ENCODE data around the gene RAD51B.

RAD51B gene

DNA sequence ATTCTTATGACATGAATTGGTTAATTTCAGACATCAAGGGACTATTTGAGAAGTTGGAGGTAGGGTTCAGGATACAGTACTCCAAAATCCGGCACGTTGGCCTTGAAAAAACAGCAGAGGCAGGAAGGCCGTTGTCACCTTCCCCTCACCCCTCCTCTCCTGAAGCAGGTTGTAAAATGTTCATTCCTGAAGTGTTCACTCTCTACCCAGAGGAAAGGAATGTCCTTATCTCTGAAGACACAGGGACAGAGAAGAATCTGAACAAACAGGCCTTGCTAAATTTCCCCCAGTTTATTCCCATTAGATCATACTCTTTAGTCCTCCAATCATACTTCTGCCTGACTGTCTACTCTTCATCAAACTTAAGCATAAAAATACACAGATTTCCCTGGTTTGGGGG lies 659.7 kb downstream of the RAD51B start:
- DNase-seq: no peak

DNA sequence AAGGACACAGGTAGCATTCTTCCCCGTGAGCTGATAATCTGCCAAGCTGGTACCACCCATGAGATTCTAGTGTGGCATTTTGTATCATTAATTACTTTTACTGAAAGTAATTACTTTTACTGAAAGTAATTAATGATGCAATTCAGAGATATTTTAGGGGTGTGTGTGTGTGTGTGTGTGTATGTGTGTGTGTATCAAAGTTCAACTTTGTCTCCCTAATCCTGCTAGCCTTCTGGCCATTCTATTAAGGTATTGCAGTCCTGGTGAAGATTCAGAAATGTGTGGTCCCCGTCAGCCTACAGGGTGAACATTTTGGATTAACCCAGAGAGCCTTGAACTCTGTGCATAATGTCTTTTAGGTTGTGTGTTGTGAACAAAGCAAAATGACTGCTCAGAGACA lies 662.4 kb downstream of the RAD51B start:
- no peak for DNase-seq

GRCh38 chr14:68482772-68483395 lies 663.3 kb downstream of the RAD51B start:
- no peak for DNase-seq

- no peak for DNase-seq
Observed at GRCh38 chr14:68486033-68486732, 666.6 kb downstream of the RAD51B start.

- DNase-seq: no peak
Observed at GRCh38 chr14:68486809-68487208, 667.2 kb downstream of the RAD51B start.

DNA sequence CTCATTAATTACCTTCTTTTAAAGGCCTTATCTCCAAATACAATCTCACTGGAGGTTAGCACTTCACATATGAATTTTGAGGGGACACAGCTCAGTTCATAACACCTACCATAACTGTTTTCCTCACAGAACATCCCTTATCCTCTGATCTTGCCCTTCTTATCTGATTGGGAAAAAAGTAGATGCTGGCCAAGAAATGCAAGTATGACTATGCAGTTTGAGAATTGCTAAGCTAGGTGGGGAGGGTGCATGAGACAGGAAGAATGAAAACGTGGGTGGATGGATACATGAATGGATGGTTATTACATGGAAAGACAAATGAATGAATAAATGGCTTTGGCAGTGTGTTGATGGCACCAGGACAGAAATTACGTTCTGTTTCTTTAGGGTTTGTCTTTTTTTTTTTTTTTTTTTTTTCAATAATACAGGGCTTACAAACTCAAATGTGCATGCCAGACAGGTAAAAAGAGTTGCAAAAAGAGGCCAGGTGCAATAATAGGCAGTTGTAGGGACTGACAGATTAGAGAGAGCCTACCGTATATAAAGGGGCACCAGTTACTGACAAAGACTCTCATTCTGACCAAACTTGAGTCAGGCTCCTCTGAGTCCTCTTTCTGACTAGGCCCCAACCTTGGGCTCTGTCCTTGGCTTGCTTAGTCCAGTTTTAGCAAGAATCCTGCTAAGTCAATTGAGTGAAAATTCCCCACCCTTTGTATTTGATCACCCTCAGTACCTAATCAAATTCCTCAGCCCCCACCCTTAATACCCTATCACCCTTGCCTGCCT lies 668.4 kb downstream of the RAD51B start:
- DNase-seq: no peak

- no peak for DNase-seq
Observed at GRCh38 chr14:68491793-68492192, 672.2 kb downstream of the RAD51B start.

DNA sequence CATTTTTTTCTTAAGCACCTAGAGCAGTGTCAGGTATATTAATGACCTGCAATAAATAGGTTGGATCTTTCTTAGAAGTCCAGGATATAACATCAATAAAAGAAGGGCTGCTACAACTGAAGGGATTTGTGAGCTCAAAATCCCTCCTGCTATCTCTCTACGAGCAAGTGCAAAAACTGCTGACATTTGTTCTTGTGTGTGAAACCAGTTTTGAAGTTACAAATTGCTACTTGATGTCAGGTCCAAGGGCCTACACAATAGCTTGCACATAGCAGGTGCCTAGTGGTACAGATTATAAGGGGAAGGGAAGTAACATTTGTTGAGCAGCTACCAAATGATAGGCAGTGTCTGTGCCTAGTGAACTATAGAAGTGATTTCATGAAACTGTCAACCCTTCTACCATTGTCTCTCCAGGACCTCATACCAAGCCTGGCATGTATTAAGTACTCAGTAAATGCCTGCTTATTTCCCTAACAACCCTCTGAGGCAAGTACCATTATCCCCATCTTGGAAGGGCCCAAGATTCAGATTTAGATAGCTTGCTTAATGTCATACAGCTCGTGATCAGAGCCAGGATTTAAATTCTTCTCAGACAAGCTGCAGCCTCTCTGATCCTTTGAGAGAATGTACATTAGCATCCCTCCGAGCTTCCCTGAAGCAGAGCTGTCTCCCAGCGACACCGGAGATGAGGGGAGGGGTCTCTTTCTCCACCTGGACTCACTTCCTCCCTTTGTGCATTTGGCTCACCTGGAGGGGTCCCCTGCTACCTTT lies 673.0 kb downstream of the RAD51B start:
- DNase-seq: no peak

GRCh38 chr14:68493152-68493911 lies 673.8 kb downstream of the RAD51B start:
- DNase-seq: no peak

DNA sequence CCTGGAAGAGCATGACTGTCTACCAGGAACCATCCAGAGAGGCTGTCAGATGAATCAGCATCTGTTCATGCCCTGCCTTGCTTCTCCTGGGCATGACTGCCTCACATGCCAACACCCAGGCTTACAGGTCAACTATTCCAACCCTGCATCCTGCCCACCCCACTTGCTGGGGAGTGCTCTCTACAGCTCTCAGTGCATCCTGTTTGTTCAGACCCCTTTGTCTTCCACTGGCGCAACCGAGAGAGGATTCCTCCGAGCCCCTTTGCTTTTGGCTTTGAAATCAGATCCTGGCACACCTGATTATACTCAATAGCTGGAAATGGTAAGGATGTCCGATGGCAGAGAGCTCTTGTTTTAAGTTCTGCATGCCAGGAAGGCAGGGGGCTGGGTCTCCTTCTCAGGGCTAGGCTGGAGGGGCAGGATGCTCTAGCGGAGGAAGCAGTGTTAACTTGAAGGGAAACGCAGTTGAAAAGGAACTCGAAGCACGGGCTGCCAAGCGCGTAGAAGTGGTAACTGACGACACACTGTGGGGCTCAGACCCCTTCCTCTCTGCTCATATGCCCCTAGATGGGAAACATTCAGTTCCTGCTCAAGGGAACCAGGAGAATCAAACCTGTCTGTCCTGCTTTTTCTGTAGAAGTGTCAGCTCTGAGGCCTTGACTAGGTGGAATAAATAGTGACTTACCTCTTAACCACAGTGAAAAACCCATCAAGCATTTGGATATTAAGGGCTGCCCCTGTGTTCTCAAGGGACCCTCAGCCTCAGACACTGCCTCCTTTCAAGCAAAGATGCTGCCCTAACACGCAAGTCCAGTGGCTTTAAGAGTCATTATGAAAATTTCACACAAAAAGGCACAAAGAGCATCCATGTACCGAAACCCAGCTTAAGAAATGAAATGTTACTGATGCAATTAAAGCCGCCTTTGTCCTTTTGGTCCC lies 675.8 kb downstream of the RAD51B start:
- no peak for DNase-seq

DNA sequence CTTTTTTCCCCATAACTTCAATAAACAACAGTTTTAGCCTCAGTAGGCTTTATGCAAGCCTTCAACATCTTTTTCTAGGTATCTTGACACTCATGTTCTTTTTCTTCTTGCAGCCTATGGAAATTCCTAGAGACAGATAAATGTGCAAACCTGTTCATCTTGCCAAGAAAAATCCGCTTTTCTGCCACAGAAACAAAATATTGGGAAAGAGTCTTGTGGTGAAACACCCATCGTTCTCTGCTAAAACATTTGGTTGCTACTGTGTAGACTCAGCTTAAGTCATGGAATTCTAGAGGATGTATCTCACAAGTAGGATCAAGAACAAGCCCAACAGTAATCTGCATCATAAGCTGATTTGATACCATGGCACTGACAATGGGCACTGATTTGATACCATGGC lies 677.4 kb downstream of the RAD51B start:
- no peak for DNase-seq

GRCh38 chr14:68499451-68499850 lies 679.9 kb downstream of the RAD51B start:
- DNase-seq: no peak

DNA sequence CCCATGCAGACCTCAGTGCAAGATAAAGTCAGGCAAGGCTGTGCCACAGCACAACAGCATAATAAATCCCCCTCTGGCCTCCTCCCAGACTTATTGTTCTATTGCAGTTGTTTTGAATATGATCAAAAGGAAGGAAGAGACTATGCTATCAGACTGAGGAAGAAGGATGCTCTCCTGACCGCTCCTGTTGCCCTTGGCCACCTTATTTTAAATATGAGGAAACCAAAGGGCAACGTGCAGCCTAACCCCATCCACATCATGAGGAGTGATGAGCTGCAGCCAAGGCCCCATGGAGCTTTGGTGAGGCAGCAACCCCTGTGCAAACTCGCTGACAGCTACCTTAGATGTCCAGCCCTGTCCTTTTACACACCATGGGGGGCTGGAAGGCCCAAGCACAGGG lies 681.6 kb downstream of the RAD51B start:
- no peak for DNase-seq

GRCh38 chr14:68501614-68502052 lies 682.1 kb downstream of the RAD51B start:
- DNase-seq: no peak

DNA sequence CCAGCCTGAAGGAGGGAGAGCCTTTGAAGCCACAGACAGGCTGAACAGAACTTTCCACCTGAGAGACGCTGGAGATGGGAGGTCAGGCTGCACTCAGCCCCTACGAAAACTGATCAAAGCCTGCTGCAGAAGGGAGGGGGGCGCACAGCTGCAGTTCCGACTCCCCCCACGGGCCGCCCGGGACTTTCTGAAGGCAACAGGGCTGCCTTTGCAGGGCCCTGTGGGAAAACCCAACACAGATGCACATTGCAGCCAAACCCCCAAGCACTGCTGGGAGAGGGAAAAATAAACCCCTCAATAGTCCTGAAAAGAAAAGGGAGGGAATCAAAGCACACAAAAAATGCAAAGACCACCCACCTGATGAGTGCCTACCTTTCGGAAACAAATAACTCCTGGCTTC lies 682.7 kb downstream of the RAD51B start:
- no peak for DNase-seq

GRCh38 chr14:68503186-68503825 lies 683.7 kb downstream of the RAD51B start:
- no peak for DNase-seq

- no peak for DNase-seq
Observed at GRCh38 chr14:68504861-68505260, 685.3 kb downstream of the RAD51B start.

DNA sequence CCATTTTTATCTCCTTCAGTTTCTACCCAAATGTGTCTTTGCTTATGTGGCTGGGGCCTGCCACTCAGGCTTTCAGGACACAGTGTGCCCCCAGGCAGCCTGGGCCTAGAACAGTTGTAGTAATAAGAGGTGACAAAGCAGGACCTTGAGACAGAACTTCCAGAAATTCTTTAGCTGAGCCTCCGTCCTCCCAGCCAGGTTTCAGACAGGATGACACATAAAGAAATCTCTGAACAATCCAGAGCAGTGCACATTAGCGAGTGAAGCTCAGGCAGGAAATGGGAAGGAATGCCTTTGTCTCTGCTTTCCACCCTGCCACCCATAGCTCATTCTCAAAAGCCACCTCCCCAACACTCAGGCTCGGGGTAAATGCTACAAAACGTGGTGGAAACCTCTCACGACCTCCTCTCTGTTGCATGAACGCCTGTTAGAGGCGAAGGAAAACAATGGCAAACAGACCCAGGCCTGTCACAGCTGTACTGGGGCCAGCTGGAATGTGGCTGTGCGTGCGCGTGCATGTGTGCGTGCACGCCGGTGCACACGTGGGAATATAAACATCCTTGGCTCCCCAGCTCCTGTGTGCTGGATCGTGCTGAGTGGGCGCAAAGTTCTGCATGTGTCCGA lies 686.6 kb downstream of the RAD51B start:
- no peak for DNase-seq

DNA sequence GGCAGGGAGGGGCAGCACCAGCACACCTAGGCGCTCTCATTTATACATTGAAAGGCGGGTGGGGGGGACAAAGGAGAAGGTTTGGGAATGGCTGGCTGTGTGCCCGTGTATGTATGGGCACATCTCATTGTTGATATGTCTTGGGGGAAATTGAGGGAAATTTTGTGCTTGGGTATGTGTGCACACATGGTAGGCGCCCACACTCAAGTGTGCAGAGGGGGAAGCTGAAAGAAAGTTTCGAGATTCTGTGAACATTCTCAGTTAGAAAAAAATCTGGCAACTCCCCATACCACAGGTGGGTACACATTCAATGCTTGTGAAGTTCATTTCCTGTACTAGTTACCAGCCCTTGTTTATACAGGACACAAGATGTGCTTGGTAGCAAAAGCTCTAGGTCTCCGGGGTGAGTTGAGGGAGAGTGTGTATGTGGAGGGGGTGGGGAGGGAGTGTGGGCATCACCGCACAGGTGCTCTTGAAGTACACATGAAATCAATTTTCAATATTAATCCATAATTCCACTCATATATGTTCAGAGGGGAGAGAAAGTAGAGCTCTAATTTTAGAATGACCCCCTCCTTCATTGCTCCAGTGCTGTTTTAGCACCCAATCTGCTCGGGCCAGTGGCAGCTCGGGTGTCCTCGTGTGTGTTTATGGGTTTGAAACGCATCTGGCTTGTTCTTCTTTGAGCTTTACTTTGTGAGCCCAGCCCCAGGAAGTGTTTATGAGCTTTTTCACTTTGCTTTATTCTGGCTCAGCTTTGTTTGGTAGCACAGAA lies 687.3 kb downstream of the RAD51B start:
- DNase-seq: no peak

All from NCI-H524 treated with DMSO at 0.1 percent for 48 hours (cell line).